ENCODE data around the gene PARP1. TPM values are rescaled to one million over a fixed set of nuclear protein-coding genes. Genes with fewer than 3 reads are reported as not detected.

Gene PARP1
- total RNA-seq, 1 donor from 2014 or later = 237 TPM

DNA sequence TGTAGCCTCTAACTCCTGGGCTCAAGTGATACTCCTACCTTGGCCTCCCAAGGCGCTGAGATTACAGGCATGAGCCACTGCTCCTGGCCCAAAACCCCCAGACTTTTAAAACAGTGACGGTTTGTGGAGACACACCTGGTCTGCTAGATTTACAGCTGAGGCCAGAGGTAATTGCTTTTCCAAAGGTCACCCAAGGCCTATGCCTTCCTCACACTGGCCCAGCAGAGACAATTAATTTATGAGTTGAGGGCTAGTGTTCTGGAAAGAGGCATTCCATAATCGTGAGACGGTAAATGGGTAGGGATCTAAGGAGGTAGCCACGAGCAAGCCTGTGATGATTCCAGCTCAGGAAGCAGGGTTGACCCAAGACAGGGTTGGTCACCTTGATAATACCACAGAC is 12.4 kb upstream of the PARP1 start:
- H3K36me3 ChIP-seq = no peaks in the 10 kb centered on the region
- H3K27me3 Mint-ChIP-seq (ENCODE audit: insufficient read depth, low read depth) = peaks cover 5% of the 10 kb centered on the region
- no peaks in the 10 kb centered on the region for H3K9me3 ChIP-seq (ENCODE audit: low read depth)
- H4K20me1 ChIP-seq (ENCODE audit: low read depth) = no peaks in the 10 kb centered on the region
- H3K79me2 ChIP-seq (ENCODE audit: low read depth) = no peaks in the 10 kb centered on the region
- H3K27ac ChIP-seq = no peak overlapping the region
- no peak overlapping the region for H3K4me3 Mint-ChIP-seq
- no peak overlapping the region for H3K4me3 ChIP-seq
- no peak overlapping the region for H3K9ac ChIP-seq
- TF ChIP-seq, protein P1, sequence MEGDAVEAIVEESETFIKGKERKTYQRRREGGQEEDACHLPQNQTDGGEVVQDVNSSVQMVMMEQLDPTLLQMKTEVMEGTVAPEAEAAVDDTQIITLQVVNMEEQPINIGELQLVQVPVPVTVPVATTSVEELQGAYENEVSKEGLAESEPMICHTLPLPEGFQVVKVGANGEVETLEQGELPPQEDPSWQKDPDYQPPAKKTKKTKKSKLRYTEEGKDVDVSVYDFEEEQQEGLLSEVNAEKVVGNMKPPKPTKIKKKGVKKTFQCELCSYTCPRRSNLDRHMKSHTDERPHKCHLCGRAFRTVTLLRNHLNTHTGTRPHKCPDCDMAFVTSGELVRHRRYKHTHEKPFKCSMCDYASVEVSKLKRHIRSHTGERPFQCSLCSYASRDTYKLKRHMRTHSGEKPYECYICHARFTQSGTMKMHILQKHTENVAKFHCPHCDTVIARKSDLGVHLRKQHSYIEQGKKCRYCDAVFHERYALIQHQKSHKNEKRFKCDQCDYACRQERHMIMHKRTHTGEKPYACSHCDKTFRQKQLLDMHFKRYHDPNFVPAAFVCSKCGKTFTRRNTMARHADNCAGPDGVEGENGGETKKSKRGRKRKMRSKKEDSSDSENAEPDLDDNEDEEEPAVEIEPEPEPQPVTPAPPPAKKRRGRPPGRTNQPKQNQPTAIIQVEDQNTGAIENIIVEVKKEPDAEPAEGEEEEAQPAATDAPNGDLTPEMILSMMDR (IDR thresholded peaks at IDR 0.05) = no peak
- TF ChIP-seq EZH2 (IDR thresholded peaks at IDR 0.05) (no peak), EZH2phosphoT487 (IDR thresholded peaks at IDR 0.05) (no peak)
- peaks cover 6% of the 10 kb centered on the region for H3K4me1 ChIP-seq
- H3K27me3 ChIP-seq = no peaks in the 10 kb centered on the region
- no peaks in the 10 kb centered on the region for H3K36me3 Mint-ChIP-seq
- H3K4me2 ChIP-seq = no peak overlapping the region
- no peaks in the 10 kb centered on the region for H3K9me3 Mint-ChIP-seq
- DNase-seq (ENCODE audit: low spot score) = no peak
- H3K4me1 Mint-ChIP-seq = peaks cover 13% of the 10 kb centered on the region
- H2AFZ ChIP-seq (replicated peaks) = no peak overlapping the region
- H3K27ac Mint-ChIP-seq = no peak overlapping the region
- no peaks in the 10 kb centered on the region for H3F3A ChIP-seq (ENCODE audit: low read depth)

DNA sequence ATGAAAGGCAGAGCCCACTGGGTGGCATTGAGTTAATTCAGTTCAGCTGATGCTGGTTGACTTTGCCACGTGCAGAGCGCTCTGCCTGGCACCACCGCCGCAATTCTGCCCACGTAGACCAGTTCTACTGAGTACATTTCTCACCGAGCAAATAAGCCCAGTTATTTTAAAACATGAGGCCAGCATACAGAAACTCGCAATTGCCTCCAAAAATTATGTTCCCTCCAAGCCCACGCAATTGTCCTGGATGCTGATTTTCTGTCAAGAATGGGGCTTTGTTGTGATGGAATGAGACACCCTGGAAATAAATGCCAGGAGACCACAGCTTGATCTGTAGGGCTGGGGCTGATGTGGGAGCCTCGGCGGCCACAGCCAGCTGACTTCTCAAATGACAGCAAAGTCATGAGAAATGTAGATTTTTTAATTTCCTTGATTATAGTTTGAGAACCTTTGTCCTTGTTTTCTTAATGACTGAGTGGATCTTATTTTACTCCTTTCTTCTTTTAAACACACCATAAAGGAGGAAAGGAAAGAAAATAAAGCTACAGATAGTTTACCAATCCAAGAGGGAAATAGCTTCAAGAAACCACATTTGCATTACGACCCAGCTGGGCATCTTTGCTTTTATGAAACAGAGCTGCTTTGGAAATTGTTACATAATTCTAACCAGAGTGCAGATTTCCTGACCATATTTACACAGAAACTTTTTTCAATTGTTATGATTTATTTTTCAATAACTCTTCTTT is 11.6 kb upstream of the PARP1 start:
- Histone ChIP-seq H3K4me3 (no peak overlapping the region), H3K79me2 (ENCODE audit: low read depth) (no peaks in the 10 kb centered on the region), H3K36me3 (no peaks in the 10 kb centered on the region), H3K4me2 (no peak overlapping the region), H3K27me3 (no peaks in the 10 kb centered on the region), H2AFZ (replicated peaks) (no peak overlapping the region), H3K4me1 (no peaks in the 10 kb centered on the region), H3K9me3 (ENCODE audit: low read depth) (no peaks in the 10 kb centered on the region), H3F3A (ENCODE audit: low read depth) (no peaks in the 10 kb centered on the region), H4K20me1 (ENCODE audit: low read depth) (no peaks in the 10 kb centered on the region), H3K27ac (no peak overlapping the region), H3K9ac (no peak overlapping the region)
- no peak for DNase-seq (ENCODE audit: low spot score)
- Mint-ChIP-seq H3K36me3 (no peaks in the 10 kb centered on the region), H3K27ac (no peak overlapping the region), H3K27me3 (ENCODE audit: insufficient read depth, low read depth) (peaks cover 5% of the 10 kb centered on the region), H3K9me3 (no peaks in the 10 kb centered on the region), H3K4me1 (peaks cover 13% of the 10 kb centered on the region), H3K4me3 (no peak overlapping the region)
- TF ChIP-seq, protein P1 (IDR thresholded peaks at IDR 0.05) = no peak
- TF ChIP-seq EZH2 (IDR thresholded peaks at IDR 0.05) = no peak
- no peak for TF ChIP-seq EZH2phosphoT487 (IDR thresholded peaks at IDR 0.05)

DNA sequence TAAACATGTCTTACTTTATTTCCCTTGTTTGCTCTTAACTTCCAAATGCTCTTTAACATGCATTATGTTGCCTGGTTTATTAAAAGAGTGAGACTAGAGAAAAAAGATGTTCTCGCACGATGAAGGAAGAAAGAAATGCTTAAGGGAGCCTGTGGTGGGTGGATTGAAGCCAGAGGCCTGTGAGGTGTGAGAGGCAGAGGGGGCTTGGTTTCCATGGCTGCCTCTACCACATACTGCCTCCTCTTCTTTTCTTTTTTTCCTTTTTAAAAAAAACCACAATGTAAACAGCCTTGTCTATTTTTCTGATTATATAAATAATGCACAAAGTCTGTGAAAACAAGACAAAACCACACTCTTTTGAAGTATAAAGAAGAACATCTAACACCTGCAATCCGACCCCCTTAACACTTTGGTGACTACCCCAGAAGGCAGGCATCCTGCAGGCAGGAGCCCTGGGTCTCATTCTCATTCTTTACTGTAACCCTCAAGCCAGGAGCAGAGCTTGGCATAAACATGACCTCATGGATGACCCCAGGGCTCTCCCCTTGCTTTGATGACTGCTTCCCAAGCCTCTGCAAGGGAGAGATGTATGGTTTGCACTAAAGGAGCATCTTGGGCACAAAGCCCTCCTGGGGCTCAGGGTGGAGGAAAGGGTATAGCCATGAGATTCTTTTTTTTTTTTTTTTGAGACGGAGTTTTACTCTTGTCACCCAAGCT is 10.1 kb upstream of the PARP1 start:
- peak; percentile 7 for DNase-seq (ENCODE audit: low spot score)
- TF ChIP-seq, protein P1 (IDR thresholded peaks at IDR 0.05) = no peak

More for the DNA sequence above, 10.1 kb upstream of the PARP1 start:
- no peaks in the 10 kb centered on the region for H3K9me3 ChIP-seq (ENCODE audit: low read depth)
- H3K27ac ChIP-seq = no peak overlapping the region
- no peaks in the 10 kb centered on the region for H3K4me1 ChIP-seq
- no peak overlapping the region for H3K4me2 ChIP-seq
- no peak overlapping the region for H2AFZ ChIP-seq (replicated peaks)
- no peaks in the 10 kb centered on the region for H3K36me3 ChIP-seq
- Mint-ChIP-seq H3K36me3 (no peaks in the 10 kb centered on the region), H3K4me3 (no peak overlapping the region), H3K4me1 (peaks cover 13% of the 10 kb centered on the region), H3K9me3 (no peaks in the 10 kb centered on the region), H3K27me3 (ENCODE audit: insufficient read depth, low read depth) (peaks cover 3% of the 10 kb centered on the region), H3K27ac (no peak overlapping the region)
- H3K4me3 ChIP-seq = no peak overlapping the region
- H3K9ac ChIP-seq = no peak overlapping the region
- no peaks in the 10 kb centered on the region for H3K79me2 ChIP-seq (ENCODE audit: low read depth)
- H3F3A ChIP-seq (ENCODE audit: low read depth) = no peaks in the 10 kb centered on the region
- no peaks in the 10 kb centered on the region for H3K27me3 ChIP-seq
- no peaks in the 10 kb centered on the region for H4K20me1 ChIP-seq (ENCODE audit: low read depth)

All from neural progenitor cell (in vitro differentiated cells).